Right ventricle myocardium inferior (tissue), 1 donor: ENCODE data around the gene TLR9. TPM values are rescaled to one million over a fixed set of nuclear protein-coding genes. Genes with fewer than 3 reads are reported as not detected.
A peak's percentile ranks its signal among the peaks of the same experiment; 100 is the strongest.
"Not testable (repeated sequence)": the region's sequence is repeated elsewhere in the genome, so short reads cannot be mapped to it uniquely, and the experiment has no call there.

Experiments
- ATAC-seq: fragments of 200-7000 bp; cut with Tn5 transposase; one replicate; pipeline ENCODE4 v1.9.1; 2020; ENCODE audit warnings: mild to moderate bottlenecking, moderate library complexity
- DNase-seq: peaks from one replicate; pipeline ENCODE4 v3.0.0; 2021; ENCODE audit errors: missing footprints
- intact Hi-C: fragments of 100-400 bp; cut with DNase I; formaldehyde crosslinking; loops from one replicate; pipeline ENCODE4 v1.11.0; 2022
- total RNA-seq: library from RNA; stranded (reverse); fragmentation: NEBNext Ultra II Directional; extraction: Animal tissue kit (Norgen Biotek cat#: 25700); gene quantifications from one replicate; pipeline ENCODE4 v1.2.1, GENCODE V29; 2021
- donor health status: DM: no; HTN: yes; CAD: no; lungs with severe emphysema.

The TLR9 gene
- total RNA-seq, 1 donor from 2014 or later = 0.38 TPM

GRCh38 chr3:52184690-52185089 lies 40.8 kb downstream of the TLR9 start:
- intact Hi-C loops = no loop called here
- no peak for ATAC-seq

GRCh38 chr3:52183786-52184445 lies 41.5 kb downstream of the TLR9 start:
- DNase-seq (no peak), ATAC-seq (no peak)
- intact Hi-C loops = no loop called here

More at GRCh38 chr3:52184690-52185089, 40.8 kb downstream of the TLR9 start:
- DNase-seq = no peak

DNA sequence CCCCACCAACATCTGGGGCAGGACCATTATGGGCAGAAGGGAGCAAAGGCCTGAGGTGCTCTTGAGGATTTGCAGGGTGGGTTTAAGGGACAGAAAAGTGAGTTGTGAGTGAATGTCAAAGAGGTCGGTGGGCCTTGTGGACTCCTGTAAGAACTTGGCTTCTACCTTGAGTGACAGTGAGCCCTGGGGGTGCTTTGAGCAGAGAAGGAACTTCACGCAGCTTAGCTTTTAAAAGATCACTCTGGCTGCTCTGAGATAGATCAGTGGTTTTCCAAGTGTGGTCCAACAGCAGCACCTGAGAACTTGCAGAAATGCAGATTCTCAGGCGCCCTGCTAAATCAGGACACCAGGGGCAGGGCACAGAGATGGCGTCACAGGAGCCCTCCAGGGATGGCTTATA lies 42.8 kb downstream of the TLR9 start:
- intact Hi-C loops = no loop called here
- DNase-seq (no peak), ATAC-seq (no peak)

GRCh38 chr3:52182196-52182595 lies 43.2 kb downstream of the TLR9 start:
- intact Hi-C loops = no loop called here
- ATAC-seq = peak; percentile 67
- DNase-seq = no peak

DNA sequence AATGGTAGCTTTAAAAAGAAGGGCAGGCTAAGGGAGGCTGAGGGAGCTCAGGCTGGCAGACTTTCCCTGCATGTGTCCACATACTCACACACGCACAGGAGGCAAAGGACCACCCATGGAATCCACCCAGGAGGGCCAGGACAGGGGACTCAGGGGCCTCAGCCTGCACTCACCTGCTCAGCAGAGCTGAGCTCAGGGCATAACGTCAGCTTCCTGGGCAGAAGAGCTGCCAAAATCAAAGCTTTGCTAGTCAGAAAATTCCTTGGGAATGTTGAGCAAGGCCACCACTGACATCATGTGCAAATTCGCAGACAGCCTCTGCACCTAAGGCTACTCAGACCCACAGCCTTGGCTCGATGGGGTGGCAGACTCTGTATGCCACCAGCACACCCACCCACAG lies 43.9 kb downstream of the TLR9 start:
- ATAC-seq (no peak), DNase-seq (no peak)
- intact Hi-C loops = no loop called here

DNA sequence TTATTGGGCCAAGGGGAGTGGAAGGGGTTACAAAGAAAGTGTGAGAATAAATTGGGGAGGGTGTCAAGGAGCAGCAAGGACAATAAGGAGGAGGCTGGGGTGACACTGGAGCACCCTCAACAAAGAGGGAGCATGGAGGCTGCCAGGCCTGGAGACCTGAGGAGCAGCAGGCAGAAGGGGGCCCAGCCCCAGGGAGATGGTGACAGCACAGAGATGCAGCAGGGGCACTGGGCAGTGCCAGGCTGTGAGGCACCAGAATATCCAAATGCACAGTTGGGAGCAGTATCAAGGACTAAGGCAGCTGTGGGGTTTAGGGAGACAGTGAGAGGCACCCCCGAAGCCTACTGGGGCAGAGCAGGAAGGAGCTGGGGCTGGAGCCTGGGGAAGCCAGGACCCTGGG lies 46.9 kb downstream of the TLR9 start:
- no peak for ATAC-seq
- no peak for DNase-seq
- intact Hi-C loops = no loop called here

GRCh38 chr3:52178126-52178525 lies 47.3 kb downstream of the TLR9 start:
- ATAC-seq, intact Hi-C loops, DNase-seq: not testable (repeated sequence)

DNA sequence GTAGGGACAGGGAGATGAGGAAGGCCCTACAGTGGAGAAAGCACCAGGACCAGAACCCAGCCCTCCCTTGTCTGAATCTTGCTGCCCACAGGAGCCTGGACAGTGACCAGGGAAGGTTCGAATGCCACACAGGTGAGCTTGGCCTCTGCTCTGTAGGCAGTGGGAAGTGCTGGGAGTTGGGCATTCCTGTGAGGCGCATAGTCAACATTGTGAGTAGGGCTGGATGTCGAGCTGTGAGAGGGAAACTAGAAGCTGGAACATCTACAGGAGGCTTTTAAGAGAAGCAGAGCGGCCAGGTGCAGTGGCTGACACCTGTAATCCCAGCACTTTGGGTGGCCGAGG lies 47.8 kb downstream of the TLR9 start:
- intact Hi-C loops = no loop called here
- DNase-seq (no peak), ATAC-seq (no peak)

GRCh38 chr3:52176951-52177700 lies 48.3 kb downstream of the TLR9 start:
- intact Hi-C loops = no loop called here
- ATAC-seq (no peak), DNase-seq (no peak)

DNA sequence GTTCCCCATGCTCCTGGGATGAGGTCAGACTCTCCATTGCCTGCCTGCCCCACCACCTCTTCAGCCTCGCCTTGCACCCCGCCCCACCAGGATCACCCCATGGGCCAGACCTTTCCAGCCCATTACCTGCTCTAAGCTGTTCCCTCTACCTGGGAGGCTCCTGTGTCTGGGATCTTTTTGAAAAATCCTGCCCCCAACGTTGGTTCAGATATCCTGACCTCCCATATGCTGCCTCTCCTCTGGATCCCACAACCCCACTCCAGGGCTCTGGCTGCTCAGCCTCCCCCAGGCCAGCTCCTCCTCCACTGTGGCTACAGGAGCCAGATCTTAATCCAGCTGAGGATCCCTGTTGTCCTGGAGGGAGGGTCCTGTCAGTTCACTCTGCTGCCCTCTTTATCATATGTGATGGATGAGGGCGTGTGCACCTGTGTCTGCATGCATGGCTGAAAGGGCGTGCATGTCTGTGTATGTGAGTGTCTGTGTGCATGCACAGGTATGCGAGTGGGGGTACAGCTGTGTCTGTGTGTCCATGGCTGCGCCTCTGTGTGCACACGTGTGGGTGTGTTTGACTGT lies 49.2 kb downstream of the TLR9 start:
- DNase-seq = no peak
- no peak for ATAC-seq
- intact Hi-C loops = no loop called here

- no peak for DNase-seq
- ATAC-seq = no peak
- intact Hi-C loops = no loop called here
These were observed 49.8 kb downstream of the TLR9 start for GRCh38 chr3:52175416-52176179.

DNA sequence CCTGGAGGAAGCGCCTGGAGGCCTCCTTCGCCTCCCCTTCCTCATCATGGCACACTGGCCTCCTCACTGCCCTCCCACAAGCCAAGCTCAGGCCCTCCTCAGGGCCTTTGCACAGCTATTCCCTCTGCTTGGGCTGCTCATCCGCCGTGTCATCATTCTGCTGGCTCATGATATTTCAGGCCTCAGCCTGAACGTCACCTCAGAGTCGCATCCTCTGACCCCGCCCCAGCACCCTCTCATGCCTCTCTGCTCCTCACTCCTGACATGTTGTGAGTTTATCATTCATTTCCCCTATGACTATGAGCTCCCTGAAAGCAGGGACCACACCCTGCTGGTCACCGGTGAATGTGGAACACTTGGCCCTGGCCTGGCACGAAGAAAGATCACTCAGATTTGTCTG lies 50.5 kb downstream of the TLR9 start:
- intact Hi-C loops = no loop called here

GRCh38 chr3:52173101-52173500 lies 52.3 kb downstream of the TLR9 start:
- no peak for DNase-seq
- intact Hi-C loops = no loop called here
- ATAC-seq = no peak

More for the DNA sequence above, 50.5 kb downstream of the TLR9 start:
- DNase-seq (no peak), ATAC-seq (no peak)

GRCh38 chr3:52172262-52172757 lies 53.1 kb downstream of the TLR9 start:
- ATAC-seq (no peak), DNase-seq (no peak)
- intact Hi-C loops = no loop called here

DNA sequence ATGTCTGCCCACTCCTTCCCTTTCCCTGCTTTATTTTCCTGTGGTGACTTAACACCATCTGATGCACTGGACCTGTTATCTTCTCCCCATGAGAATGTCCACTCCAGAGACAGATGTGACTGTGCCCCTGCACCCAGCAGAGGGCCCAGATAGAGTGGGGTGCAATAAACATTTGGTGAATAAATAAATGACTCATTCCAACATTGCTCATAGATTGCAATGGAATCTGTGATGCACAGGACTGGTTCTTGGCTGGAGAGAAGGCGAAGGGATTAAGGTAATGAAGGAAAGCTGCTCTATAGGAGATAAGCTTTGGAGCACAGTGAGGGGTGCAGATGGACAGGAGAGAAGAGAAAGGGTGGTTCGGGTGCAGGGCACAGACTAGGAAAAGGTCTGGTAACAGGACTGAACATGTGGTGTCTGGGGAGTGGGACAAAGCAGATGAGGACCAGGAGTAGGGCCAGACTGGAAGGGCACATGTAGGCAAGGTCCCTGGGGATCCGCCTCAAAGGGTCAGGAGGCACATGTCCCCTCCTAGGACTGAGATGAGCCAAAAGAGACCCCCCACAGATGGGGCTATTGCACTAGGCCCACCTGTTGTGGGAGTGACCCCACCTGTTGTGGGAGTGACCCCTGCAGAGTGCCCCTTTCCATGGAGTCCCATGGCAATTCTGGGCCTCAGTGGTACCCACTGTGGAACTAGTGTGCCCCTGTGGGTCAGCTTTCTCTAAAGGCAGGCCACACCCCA lies 53.8 kb downstream of the TLR9 start:
- ATAC-seq (no peak), DNase-seq (no peak)
- intact Hi-C loops = no loop called here
